GM12878 (cell line): Measurements from ENCODE around the gene DUS2. TPM values are rescaled to one million over a fixed set of nuclear protein-coding genes. Genes with fewer than 3 reads are reported as not detected.

Source experiments
- ATAC-seq: fragments of 200-7000 bp; cut with Tn5 transposase; 3 replicates; pipeline ENCODE4 v1.9.1; 2020; ENCODE audit warnings: mild to moderate bottlenecking, moderate library complexity
- BruUV-seq: library from RNA; stranded (reverse); fragments of 400-500 nt; replicated peaks from 2 replicates; lab custom pipeline; 2021; lab: Mats Ljungman, UMichigan
- CTCF ChIA-PET: fragments of 300-600 bp; sonication (Branson Sonifier 250); formaldehyde crosslinking; extraction: SDS; loops from one replicate; lab custom pipeline; 2021; ENCODE audit warnings: inconsistent platforms; lab: Yijun Ruan, JAX
- POLR2A ChIA-PET: fragments of 350-600 bp; formaldehyde crosslinking; extraction: SDS; loops from one replicate; lab custom pipeline; 2021; ENCODE audit warnings: inconsistent platforms; lab: Charles Lee
- RAD21 ChIA-PET: fragments of 300-600 bp; sonication (Branson Sonifier 250); formaldehyde crosslinking; loops from one replicate; lab custom pipeline; 2023; ENCODE audit warnings: antibody characterized with exemption; ENCODE audit not compliant: unreplicated experiment; lab: Charles Lee
- SMC1A ChIA-PET: fragments of 300-600 bp; sonication (Branson Sonifier 250); formaldehyde crosslinking; loops from one replicate; lab custom pipeline; 2023; ENCODE audit not compliant: unreplicated experiment, uncharacterized antibody; lab: Charles Lee
- DNase-seq: peaks from one replicate; pipeline ENCODE4 v3.0.0-alpha.2; 2011; ENCODE audit warnings: low read depth, low spot score
- FAIRE-seq: peaks from 3 replicates; lab custom pipeline; 2011; peaks lifted over from hg19 to GRCh38; lab: Jason Lieb, UNC
- H2AFZ ChIP-seq: 2 replicates; pipeline ENCODE4 v1.6.0; 2011; ENCODE audit warnings: low read depth, low read length, control low read depth; ENCODE audit not compliant: control insufficient read depth
- H3K27ac ChIP-seq: 2 replicates; pipeline ENCODE4 v1.5.1; 2011; ENCODE audit warnings: control low read depth; ENCODE audit not compliant: control insufficient read depth, insufficient read depth
- H3K27me3 ChIP-seq, 2 experiments: replicated peaks in 1 of 2; 2 replicates each; pipeline versions ENCODE4 v1.6.0 to v1.6.1; 2011; ENCODE audit warnings: low read length in 1 of 2; ENCODE audit not compliant: control insufficient read depth in 2 of 2, insufficient read depth in 2 of 2
- H3K36me3 ChIP-seq, 2 experiments: 2 replicates each; pipeline ENCODE4 v1.5.1; 2011; ENCODE audit warnings: low read length in 1 of 2; ENCODE audit not compliant: control insufficient read depth in 2 of 2, insufficient read depth in 2 of 2
- H3K4me1 ChIP-seq: 2 replicates; pipeline ENCODE4 v1.6.1; 2011; ENCODE audit warnings: mild to moderate bottlenecking, low read length, moderate library complexity, mixed read lengths; ENCODE audit not compliant: control insufficient read depth, insufficient read depth
- H3K4me2 ChIP-seq: 2 replicates; pipeline ENCODE4 v1.6.0; 2011; ENCODE audit warnings: control low read depth; ENCODE audit not compliant: control insufficient read depth, insufficient read depth
- H3K4me3 ChIP-seq: fragments of 200-600 bp; sonication (generic); 2 replicates; pipeline ENCODE4 v1.5.1; 2016
- H3K79me2 ChIP-seq: 2 replicates; pipeline ENCODE4 v1.6.0; 2011; ENCODE audit warnings: low read length; ENCODE audit not compliant: control insufficient read depth, insufficient read depth
- H3K9ac ChIP-seq: 2 replicates; pipeline ENCODE4 v1.8.0; 2011; ENCODE audit warnings: low read length, control low read depth, mixed read lengths; ENCODE audit not compliant: control insufficient read depth, insufficient read depth
- H3K9me3 ChIP-seq: replicated peaks from 3 replicates; pipeline ENCODE4 v1.5.1; 2011; ENCODE audit warnings: mild to moderate bottlenecking, low read length; ENCODE audit not compliant: control insufficient read depth, insufficient read depth
- H4K20me1 ChIP-seq: 2 replicates; pipeline ENCODE4 v1.6.0; 2011; ENCODE audit not compliant: control insufficient read depth, insufficient read depth
- CBFB ChIP-seq: IDR thresholded peaks from 2 replicates; pipeline ENCODE4 v1.6.1; 2016; ENCODE audit warnings: antibody characterized with exemption, low read depth
- EGR1 ChIP-seq, 2 experiments: IDR thresholded peaks; 1 replicate in 1 of 2; 2 replicates in 1 of 2; pipeline ENCODE4 v1.6.1; 2011 to 2012; ENCODE audit warnings: low read depth in 2 of 2, low read length in 2 of 2, borderline replicate concordance in 1 of 2, mild to moderate bottlenecking in 1 of 2, moderate library complexity in 1 of 2
- ETV6 ChIP-seq, 2 experiments: fragments of 450-650 bp in 1 of 2; IDR thresholded peaks in 1 of 2; conservative IDR thresholded peaks in 1 of 2; 2 replicates each; pipeline ENCODE4 v1.6.1; 2014; ENCODE audit warnings: antibody characterized with exemption in 1 of 2, borderline replicate concordance in 1 of 2, low read depth in 1 of 2, mild to moderate bottlenecking in 1 of 2, moderate library complexity in 1 of 2
- FOXK2 ChIP-seq: fragments of 450-650 bp; IDR thresholded peaks from 2 replicates; pipeline ENCODE4 v1.6.1; 2017; ENCODE audit warnings: mild to moderate bottlenecking, moderate library complexity
- IKZF1 ChIP-seq: fragments of 450-650 bp; conservative IDR thresholded peaks from 2 replicates; pipeline ENCODE4 v1.6.1; 2017; ENCODE audit warnings: antibody characterized with exemption, mild to moderate bottlenecking
- IKZF2 ChIP-seq, 2 experiments: fragments of 450-650 bp; IDR thresholded peaks; 2 replicates each; pipeline ENCODE4 v1.6.1; 2017; ENCODE audit warnings: mild to moderate bottlenecking in 2 of 2, moderate library complexity in 2 of 2
- LARP7 ChIP-seq: fragments of 450-650 bp; IDR thresholded peaks from 2 replicates; pipeline ENCODE4 v1.6.1; 2017; ENCODE audit warnings: mild to moderate bottlenecking
- NR2F1 ChIP-seq: fragments of 450-650 bp; conservative IDR thresholded peaks from 2 replicates; pipeline ENCODE4 v1.6.1; 2017; ENCODE audit warnings: mild to moderate bottlenecking
- REST ChIP-seq: IDR thresholded peaks from 2 replicates; pipeline ENCODE4 v1.6.1; 2012; ENCODE audit warnings: mild to moderate bottlenecking, low read depth, low read length
- RUNX3 ChIP-seq: IDR thresholded peaks from 2 replicates; pipeline ENCODE4 v1.6.1; 2012; ENCODE audit warnings: low read length, inconsistent platforms
- SMARCA5 ChIP-seq: fragments of 450-650 bp; IDR thresholded peaks from 2 replicates; pipeline ENCODE4 v1.6.1; 2017; ENCODE audit warnings: mild to moderate bottlenecking
- SP1 ChIP-seq: IDR thresholded peaks from one replicate; pipeline ENCODE4 v1.6.1; 2011; ENCODE audit warnings: low read depth, low read length
- SPI1 ChIP-seq: IDR thresholded peaks from 2 replicates; pipeline ENCODE4 v1.6.1; 2011; ENCODE audit warnings: low read depth, mild to moderate bottlenecking, low read length, moderate library complexity, borderline replicate concordance; ENCODE audit not compliant: insufficient read depth
- SREBF1 ChIP-seq: IDR thresholded peaks from 2 replicates; pipeline ENCODE4 v1.6.1; 2012; ENCODE audit warnings: mild to moderate bottlenecking, low read length
- SRF ChIP-seq, 2 experiments: IDR thresholded peaks; 2 replicates each; pipeline ENCODE4 v1.6.1; 2011; ENCODE audit warnings: low read depth in 2 of 2, low read length in 2 of 2, mild to moderate bottlenecking in 1 of 2, moderate library complexity in 1 of 2
- ZNF207 ChIP-seq: fragments of 450-650 bp; IDR thresholded peaks from 2 replicates; pipeline ENCODE4 v1.6.1; 2014; ENCODE audit warnings: antibody characterized with exemption, mild to moderate bottlenecking, borderline replicate concordance
- WGBS: methylation state at CpG from one replicate; pipeline ENCODE4 v1.1.6; 2016; ENCODE audit warnings: low lambda C conversion rate; ENCODE audit not compliant: insufficient replicate concordance, insufficient coverage; ENCODE audit errors: missing lambda C conversion rate; 5-methylcytosine and 5-hydroxymethylcytosine counted together
- in situ Hi-C: fragments of 300-500 bp; cut with MboI; formaldehyde crosslinking; loops from 9 replicates; pipeline ENCODE4 v1.14.3; 2018; ENCODE audit warnings: mixed read lengths
- intact Hi-C: fragments of 100-400 bp; cut with micrococcal nuclease; formaldehyde crosslinking; loops from one replicate; pipeline ENCODE4 v1.14.2; 2022; ENCODE audit not compliant: unreplicated experiment
- polyA plus RNA-seq, 11 experiments: library from polyadenylated mRNA; depleted of rRNA in 4 of 11; unstranded in 6 of 11; stranded (reverse) in 5 of 11; fragments of >200 nt; fragmentation: Nextera tagmentation in 4 of 11; fragmentation: Illumina TruSeq in 1 of 11; extraction: Ambion mirVana in 4 of 11; extraction: Trizol in 1 of 11; gene quantifications; 1 replicate in 1 of 11; 2 replicates in 10 of 11; pipeline versions ENCODE4 v1.2.1 to v1.2.3, GENCODE V29; 2011 to 2016; ENCODE audit warnings: inconsistent platforms in 2 of 11, missing spikeins in 2 of 11, low read depth in 1 of 11
- total RNA-seq, 4 experiments: library from RNA; depleted of rRNA in 3 of 4; stranded (reverse); fragments of >200 nt in 3 of 4; fragmentation: Illumina TruSeq in 1 of 4; extraction: Trizol in 1 of 4; gene quantifications; 2 replicates each; pipeline versions ENCODE4 v1.2.1 to v1.2.3, GENCODE V29; 2013 to 2021
- TF ChIP-seq, protein P1 (sequence below): fragments of 450-650 bp; IDR thresholded peaks from 2 replicates; pipeline ENCODE4 v1.6.1; 2017; ENCODE audit warnings: antibody characterized with exemption, mild to moderate bottlenecking, moderate library complexity

Gene DUS2
- total and polyA plus RNA-seq, 10 of the 15 experiments (the other 5 are each of a cell fraction or from before 2014, with no cell fraction given) = 4.8 to 32.3 (median 25.5) TPM

GRCh38 chr16:68079626-68080344 lies 56.7 kb downstream of the DUS2 start:
- WGBS = 11% methylated on average over 13 of the region's 13 CpGs
- ChIA-PET CTCF (interaction anchor here (0.6 to 2.4 kb wide), 5 partner anchors 9 to 42 kb away, joined by 3 to 7 read pairs (median 4); no protein-coding TSS in a partner anchor), SMC1A (interaction anchor here (0.6 to 1.3 kb wide), 7 partner anchors 8 to 278 kb away, joined by 3 to 4 read pairs (median 3); no protein-coding TSS in a partner anchor), POLR2A (interaction anchor here (0.5 to 1.4 kb wide), 7 partner anchors 11 to 172 kb away, joined by 3 to 7 read pairs (median 4); no protein-coding TSS in a partner anchor), RAD21 (interaction anchor here (0.6 to 2.0 kb wide), 3 partner anchors 9 to 144 kb away, joined by 3 to 7 read pairs (median 3); no protein-coding TSS in a partner anchor)
- no peak for FAIRE-seq
- intact Hi-C loops (no loop called here), in situ Hi-C loops (no loop called here)
- no peaks in the 10 kb centered on the region for H3K27me3 ChIP-seq
- peaks cover 15 to 35% of the 10 kb centered on the region in 2 experiments for H3K36me3 ChIP-seq
- H4K20me1 ChIP-seq = no peaks in the 10 kb centered on the region
- no peaks in the 10 kb centered on the region for H3K9me3 ChIP-seq
- H2AFZ ChIP-seq = peak overlapping the region; percentile 29; the same call in 1 of the 2 replicates
- H3K9ac ChIP-seq = peak overlapping the region; percentile 39; the same call in 1 of the 2 replicates
- no peak overlapping the region for H3K4me3 ChIP-seq
- no peaks in the 10 kb centered on the region for H3K79me2 ChIP-seq
- BruUV-seq = no TSS peak
- peaks cover 41% of the 10 kb centered on the region for H3K4me1 ChIP-seq
- peak overlapping the region; percentile 62 for H3K4me2 ChIP-seq
- ATAC-seq = peak; percentile 2
- DNase-seq = no peak
- peak overlapping the region; percentile 67 for H3K27ac ChIP-seq
- TF ChIP-seq, protein P1, sequence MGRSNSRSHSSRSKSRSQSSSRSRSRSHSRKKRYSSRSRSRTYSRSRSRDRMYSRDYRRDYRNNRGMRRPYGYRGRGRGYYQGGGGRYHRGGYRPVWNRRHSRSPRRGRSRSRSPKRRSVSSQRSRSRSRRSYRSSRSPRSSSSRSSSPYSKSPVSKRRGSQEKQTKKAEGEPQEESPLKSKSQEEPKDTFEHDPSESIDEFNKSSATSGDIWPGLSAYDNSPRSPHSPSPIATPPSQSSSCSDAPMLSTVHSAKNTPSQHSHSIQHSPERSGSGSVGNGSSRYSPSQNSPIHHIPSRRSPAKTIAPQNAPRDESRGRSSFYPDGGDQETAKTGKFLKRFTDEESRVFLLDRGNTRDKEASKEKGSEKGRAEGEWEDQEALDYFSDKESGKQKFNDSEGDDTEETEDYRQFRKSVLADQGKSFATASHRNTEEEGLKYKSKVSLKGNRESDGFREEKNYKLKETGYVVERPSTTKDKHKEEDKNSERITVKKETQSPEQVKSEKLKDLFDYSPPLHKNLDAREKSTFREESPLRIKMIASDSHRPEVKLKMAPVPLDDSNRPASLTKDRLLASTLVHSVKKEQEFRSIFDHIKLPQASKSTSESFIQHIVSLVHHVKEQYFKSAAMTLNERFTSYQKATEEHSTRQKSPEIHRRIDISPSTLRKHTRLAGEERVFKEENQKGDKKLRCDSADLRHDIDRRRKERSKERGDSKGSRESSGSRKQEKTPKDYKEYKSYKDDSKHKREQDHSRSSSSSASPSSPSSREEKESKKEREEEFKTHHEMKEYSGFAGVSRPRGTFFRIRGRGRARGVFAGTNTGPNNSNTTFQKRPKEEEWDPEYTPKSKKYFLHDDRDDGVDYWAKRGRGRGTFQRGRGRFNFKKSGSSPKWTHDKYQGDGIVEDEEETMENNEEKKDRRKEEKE = no peak
- TF ChIP-seq NR2F1 = peak; percentile 74
- no peak for TF ChIP-seq SMARCA5
- peak in 1 of 2 experiments; percentile 97; a peak in 2 of 4 replicates for TF ChIP-seq ETV6 (conservative IDR thresholded peaks at IDR 0.05 in 1 of 2, IDR thresholded peaks at IDR 0.05 in 1 of 2; ENCODE audit: borderline replicate concordance in 1 of 2, low read depth in 1 of 2)
- TF ChIP-seq IKZF1 = peak; percentile 90
- TF ChIP-seq RUNX3 = peak; percentile 16; the same call in 1 of the 2 replicates
- TF ChIP-seq SRF (IDR thresholded peaks at IDR 0.05; ENCODE audit: low read depth in 2 of 2, low read length in 2 of 2) = no peak
- peak; percentile 18; the same call in 1 of the 2 replicates for TF ChIP-seq LARP7
- TF ChIP-seq ZNF207 = no peak
- TF ChIP-seq REST = no peak
- TF ChIP-seq CBFB = peak; percentile 57; the same call in 1 of the 2 replicates
- peak; percentile 46; the same call in 1 of the 2 replicates for TF ChIP-seq SPI1
- TF ChIP-seq SREBF1 = no peak
- TF ChIP-seq EGR1 (IDR thresholded peaks at IDR 0.05; ENCODE audit: borderline replicate concordance in 1 of 2, low read depth in 2 of 2, low read length in 2 of 2) = peak in 1 of 2 experiments; percentile 84; a peak in 2 of 3 replicates
- peak; percentile 63 for TF ChIP-seq FOXK2
- no peak for TF ChIP-seq SP1
- TF ChIP-seq IKZF2 (IDR thresholded peaks at IDR 0.05) = peak in 1 of 2 experiments; percentile 67; a peak in 3 of 4 replicates
